ENCODE results near the gene PRKAR2B. TPM values are rescaled to one million over a fixed set of nuclear protein-coding genes. Genes with fewer than 3 reads are reported as not detected.

The PRKAR2B gene
- total RNA-seq, 1 experiment from 2014 or later = 15.1 TPM

DNA sequence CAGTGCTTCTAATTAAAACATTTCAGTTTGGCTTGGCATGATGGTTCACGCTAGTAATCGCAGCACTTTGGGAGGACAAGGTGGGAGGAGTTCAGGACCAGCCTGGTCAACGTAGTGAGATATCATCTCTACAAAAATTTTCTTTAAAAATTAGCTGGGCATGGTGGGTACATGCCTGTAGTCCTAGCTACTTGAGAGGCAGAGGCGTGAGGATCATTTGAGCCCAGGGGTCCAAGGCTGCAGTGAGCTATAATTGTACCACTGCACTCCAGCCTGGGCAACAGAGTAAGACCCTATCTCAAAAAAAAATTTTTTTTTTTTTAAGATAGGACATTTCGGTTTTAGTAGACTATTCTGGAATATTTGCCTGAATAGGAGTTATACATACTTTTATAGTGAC lies 136.7 kb downstream of the PRKAR2B start:
- ChIA-PET CTCF (interaction anchor here (0.9 to 1.4 kb wide), 4 partner anchors 13 to 320 kb away, joined by 3 to 6 read pairs (median 4); no protein-coding TSS in a partner anchor), RAD21 (ENCODE audit: low non-redundant PET in 1 of 2, low total read pairs in 2 of 2, uncharacterized antibody in 2 of 2, unreplicated experiment in 2 of 2) (no interaction called here), POLR2A (interaction anchor here (1.8 kb wide), 1 partner anchor 12 kb away, joined by 11 read pairs; the partner anchor contains the start of gene HBP1)
- H3K9me3 ChIP-seq (ENCODE audit: control insufficient read depth in 1 of 2, insufficient read depth in 1 of 2, low read depth in 1 of 2, low read length in 2 of 2) = no peaks in the 10 kb centered on the region
- no peak overlapping the region for H3K9ac ChIP-seq (ENCODE audit: low read length)
- H3K4me1 ChIP-seq (ENCODE audit: control insufficient read depth in 1 of 2, insufficient read depth in 2 of 2, low read length in 2 of 2) = peaks cover 28 to 30% of the 10 kb centered on the region in 2 experiments
- no peak overlapping the region for H3K4me2 ChIP-seq (ENCODE audit: low read length)
- no peak for ATAC-seq
- H3K9me2 ChIP-seq (ENCODE audit: insufficient read depth) = no peaks in the 10 kb centered on the region
- H4K20me1 ChIP-seq (ENCODE audit: insufficient read depth) = no peaks in the 10 kb centered on the region
- H3K27ac ChIP-seq (ENCODE audit: low read depth, low read length) = peak overlapping the region; percentile 81; the same call in 1 of the 2 replicates
- TF ChIP-seq ZNF274 (IDR thresholded peaks at IDR 0.05; ENCODE audit: low read depth, low read length) (no peak), REST (IDR thresholded peaks at IDR 0.05; ENCODE audit: low read depth) (no peak), EZH2 (IDR thresholded peaks at IDR 0.05) (no peak), POLR2AphosphoS5 (IDR thresholded peaks at IDR 0.05; ENCODE audit: low read depth, low read length) (no peak), ELF1 (IDR thresholded peaks at IDR 0.05; ENCODE audit: borderline replicate concordance, low read depth) (no peak), RAD21 (IDR thresholded peaks at IDR 0.05; ENCODE audit: low read depth) (no peak), YY1 (IDR thresholded peaks at IDR 0.05; ENCODE audit: extremely low read depth, insufficient replicate concordance, low read depth, low read length) (no peak), TCF7L2 (IDR thresholded peaks at IDR 0.05; ENCODE audit: borderline replicate concordance, extremely low read depth, insufficient read depth, insufficient read length) (no peak), ATF3 (IDR thresholded peaks at IDR 0.05) (no peak), FOSL1 (IDR thresholded peaks at IDR 0.05; ENCODE audit: low read depth) (no peak), EZH2phosphoT487 (IDR thresholded peaks at IDR 0.05; ENCODE audit: borderline replicate concordance) (no peak), CBX3 (IDR thresholded peaks at IDR 0.05; ENCODE audit: low read depth) (no peak), CTCF (IDR thresholded peaks at IDR 0.05 in 2 of 3, conservative IDR thresholded peaks at IDR 0.05 in 1 of 3; ENCODE audit: borderline replicate concordance in 1 of 3, insufficient read depth in 1 of 3, low read depth in 2 of 3, low read length in 2 of 3) (no peak), SIN3A (IDR thresholded peaks at IDR 0.05; ENCODE audit: low read depth) (no peak), POLR2A (IDR thresholded peaks at IDR 0.05; ENCODE audit: borderline replicate concordance, extremely low read depth, insufficient read depth, insufficient read length) (no peak), JUND (IDR thresholded peaks at IDR 0.05) (no peak)
- TF ChIP-seq, protein P1, sequence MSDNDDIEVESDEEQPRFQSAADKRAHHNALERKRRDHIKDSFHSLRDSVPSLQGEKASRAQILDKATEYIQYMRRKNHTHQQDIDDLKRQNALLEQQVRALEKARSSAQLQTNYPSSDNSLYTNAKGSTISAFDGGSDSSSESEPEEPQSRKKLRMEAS (IDR thresholded peaks at IDR 0.05) = no peak
- TF ChIP-seq, protein P2, sequence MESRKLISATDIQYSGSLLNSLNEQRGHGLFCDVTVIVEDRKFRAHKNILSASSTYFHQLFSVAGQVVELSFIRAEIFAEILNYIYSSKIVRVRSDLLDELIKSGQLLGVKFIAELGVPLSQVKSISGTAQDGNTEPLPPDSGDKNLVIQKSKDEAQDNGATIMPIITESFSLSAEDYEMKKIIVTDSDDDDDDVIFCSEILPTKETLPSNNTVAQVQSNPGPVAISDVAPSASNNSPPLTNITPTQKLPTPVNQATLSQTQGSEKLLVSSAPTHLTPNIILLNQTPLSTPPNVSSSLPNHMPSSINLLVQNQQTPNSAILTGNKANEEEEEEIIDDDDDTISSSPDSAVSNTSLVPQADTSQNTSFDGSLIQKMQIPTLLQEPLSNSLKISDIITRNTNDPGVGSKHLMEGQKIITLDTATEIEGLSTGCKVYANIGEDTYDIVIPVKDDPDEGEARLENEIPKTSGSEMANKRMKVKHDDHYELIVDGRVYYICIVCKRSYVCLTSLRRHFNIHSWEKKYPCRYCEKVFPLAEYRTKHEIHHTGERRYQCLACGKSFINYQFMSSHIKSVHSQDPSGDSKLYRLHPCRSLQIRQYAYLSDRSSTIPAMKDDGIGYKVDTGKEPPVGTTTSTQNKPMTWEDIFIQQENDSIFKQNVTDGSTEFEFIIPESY (IDR thresholded peaks at IDR 0.05; ENCODE audit: extremely low read depth, insufficient replicate concordance, low read length) = no peak
- no peak for DNase-seq (ENCODE audit: low read depth, low spot score)
- peaks cover 19% of the 10 kb centered on the region for H3K79me2 ChIP-seq (ENCODE audit: insufficient read depth, low read length)
- intact Hi-C loops (cut with micrococcal nuclease) = no loop called here
- H2AFZ ChIP-seq (ENCODE audit: low read depth, low read length, poor library complexity, severe bottlenecking) = no peak overlapping the region
- no TSS peak for BruUV-seq (replicated peaks)
- H3K27me3 ChIP-seq (ENCODE audit: insufficient read depth, low read length) = no peaks in the 10 kb centered on the region
- H3K4me3 ChIP-seq (replicated peaks in 1 of 2; ENCODE audit: low read depth in 1 of 2, low read length in 2 of 2) = no peak overlapping the region
- peaks cover 0 to 25% of the 10 kb centered on the region in 2 experiments; a peak in 2 of 4 replicates for H3K36me3 ChIP-seq (ENCODE audit: control insufficient read depth in 1 of 2, insufficient read depth in 2 of 2, low read length in 2 of 2)
